A549 (cell line): ENCODE results near the gene ASF1A. TPM values are rescaled to one million over a fixed set of nuclear protein-coding genes. Genes with fewer than 3 reads are reported as not detected.

Experiments used
- ATAC-seq, 2 experiments: fragments of 200-7000 bp in 1 of 2; fragments of >200 bp in 1 of 2; cut with Nextera tagmentation in 1 of 2; cut with Tn5 transposase in 1 of 2; 3 replicates each; pipeline versions ENCODE4 v1.8.0 to v1.9.1; 2018 to 2020; ENCODE audit warnings: mild to moderate bottlenecking in 1 of 2, moderate library complexity in 1 of 2
- CTCF ChIA-PET: fragments of 300-600 bp; sonication (Branson Sonifier 250); formaldehyde crosslinking; extraction: SDS; loops from one replicate; lab custom pipeline; 2021; ENCODE audit warnings: antibody characterized with exemption, inconsistent platforms; lab: Yijun Ruan, JAX
- POLR2A ChIA-PET: fragments of 350-600 bp; formaldehyde crosslinking; extraction: SDS; loops from one replicate; lab custom pipeline; 2021; ENCODE audit warnings: antibody characterized with exemption, inconsistent platforms; lab: Yijun Ruan, JAX
- DNase-seq, 2 experiments: peaks; one replicate each; pipeline versions ENCODE4 v3.0.0 to v3.0.0-alpha.2; 2011 to 2016; ENCODE audit warnings: low read depth in 1 of 2, low spot score in 1 of 2
- FAIRE-seq: peaks from 2 replicates; lab custom pipeline; 2011; peaks lifted over from hg19 to GRCh38; lab: Jason Lieb, UNC
- H3K27ac ChIP-seq, 2 experiments: fragments of >200 bp; sonication (Bioruptor Twin); formaldehyde crosslinking; 3 replicates each; pipeline ENCODE4 v1.5.1; 2016 to 2017
- H3K4me1 ChIP-seq: fragments of >200 bp; sonication (Bioruptor Twin); formaldehyde crosslinking; 3 replicates; pipeline ENCODE4 v1.6.1; 2016
- H3K4me2 ChIP-seq: fragments of >200 bp; sonication (Bioruptor Twin); formaldehyde crosslinking; 3 replicates; pipeline ENCODE4 v1.6.1; 2016
- H3K4me3 ChIP-seq: fragments of >200 bp; sonication (Bioruptor Twin); formaldehyde crosslinking; 3 replicates; pipeline ENCODE4 v1.5.1; 2016
- H3K9me3 ChIP-seq: fragments of >200 bp; sonication (Bioruptor Twin); formaldehyde crosslinking; 3 replicates; pipeline ENCODE4 v1.6.1; 2016
- CBX2 ChIP-seq: fragments of 200-600 bp; sonication (generic); IDR thresholded peaks from 2 replicates; pipeline ENCODE4 v1.6.1; 2016; ENCODE audit warnings: low read depth, mild to moderate bottlenecking, borderline replicate concordance
- CHD4 ChIP-seq: fragments of 200-600 bp; sonication (generic); IDR thresholded peaks from 2 replicates; pipeline ENCODE4 v1.6.1; 2016; ENCODE audit warnings: antibody characterized with exemption, mild to moderate bottlenecking, borderline replicate concordance
- EHMT2 ChIP-seq: fragments of 200-600 bp; sonication (generic); IDR thresholded peaks from 2 replicates; pipeline ENCODE4 v1.6.1; 2016; ENCODE audit warnings: antibody characterized with exemption, low read depth, mild to moderate bottlenecking, moderate library complexity
- FOSB ChIP-seq: fragments of 250-450 bp; sonication (Bioruptor Pico); IDR thresholded peaks from 2 replicates; pipeline ENCODE4 v1.5.0; 2020; ENCODE audit warnings: mild to moderate bottlenecking, moderate library complexity
- HOXB13 ChIP-seq: fragments of 250-450 bp; sonication (Bioruptor Pico); IDR thresholded peaks from 2 replicates; pipeline ENCODE4 v1.5.0; 2020; ENCODE audit warnings: low read depth, mild to moderate bottlenecking, moderate library complexity
- KDM5A ChIP-seq: fragments of 200-600 bp; sonication (generic); IDR thresholded peaks from 2 replicates; pipeline ENCODE4 v1.6.1; 2016; ENCODE audit warnings: antibody characterized with exemption, mild to moderate bottlenecking
- NPAS2 ChIP-seq: fragments of 250-450 bp; sonication (Bioruptor Pico); IDR thresholded peaks from 2 replicates; pipeline ENCODE4 v1.8.0; 2022; ENCODE audit warnings: mild to moderate bottlenecking, moderate library complexity, borderline replicate concordance
- POLR2A ChIP-seq: IDR thresholded peaks from 2 replicates; pipeline ENCODE4 v1.6.1; 2012; ENCODE audit warnings: mild to moderate bottlenecking, low read length
- RARB ChIP-seq: fragments of 250-450 bp; sonication (Bioruptor Pico); IDR thresholded peaks from 2 replicates; pipeline ENCODE4 v1.8.0; 2021; ENCODE audit warnings: mild to moderate bottlenecking, moderate library complexity
- SREBF2 ChIP-seq: fragments of 450-650 bp; IDR thresholded peaks from 2 replicates; pipeline ENCODE4 v1.6.1; 2014; ENCODE audit warnings: mild to moderate bottlenecking, moderate library complexity
- TFCP2L1 ChIP-seq: fragments of 250-450 bp; sonication (Bioruptor Pico); IDR thresholded peaks from 2 replicates; pipeline ENCODE4 v1.5.0; 2021; ENCODE audit warnings: mild to moderate bottlenecking
- ZFP36 ChIP-seq: fragments of 450-650 bp; IDR thresholded peaks from 2 replicates; pipeline ENCODE4 v1.6.1; 2014; ENCODE audit warnings: borderline replicate concordance; ENCODE audit not compliant: partially characterized antibody
- ZSCAN20 ChIP-seq: fragments of 250-450 bp; sonication (Bioruptor Pico); IDR thresholded peaks from 2 replicates; pipeline ENCODE4 v1.8.0; 2022; ENCODE audit warnings: mild to moderate bottlenecking, moderate library complexity
- WGBS: methylation state at CpG from one replicate; pipeline ENCODE4 v1.1.6; 2017; ENCODE audit errors: missing lambda C conversion rate; 5-methylcytosine and 5-hydroxymethylcytosine counted together
- polyA plus RNA-seq, 4 experiments: library from polyadenylated mRNA; depleted of rRNA in 3 of 4; stranded (reverse); fragments of >200 nt; fragmentation: RNase III in 1 of 4; extraction: RNeasy Plus Mini Kit Qiagen cat#74134 plus additional on column Dnase treatment in 1 of 4; gene quantifications; 2 replicates in 3 of 4; 3 replicates in 1 of 4; pipeline ENCODE4 v1.2.3, GENCODE V29; 2011 to 2017
- TF ChIP-seq, protein P1 (sequence below): fragments of 250-450 bp; sonication (Bioruptor Pico); IDR thresholded peaks from 2 replicates; pipeline ENCODE4 v1.5.0; 2020; ENCODE audit warnings: low read depth, mild to moderate bottlenecking, moderate library complexity
- TF ChIP-seq, protein P2 (sequence below): fragments of 200-600 bp; sonication (generic); IDR thresholded peaks from 2 replicates; pipeline ENCODE4 v1.6.1; 2016; ENCODE audit warnings: antibody characterized with exemption, mild to moderate bottlenecking, moderate library complexity
- TF ChIP-seq, protein P3 (sequence below): fragments of >200 bp; sonication (Bioruptor Twin); formaldehyde crosslinking; IDR thresholded peaks from 2 replicates; pipeline ENCODE4 v1.6.1; 2016
- TF ChIP-seq, protein P4 (sequence below): fragments of 250-450 bp; sonication (Bioruptor Pico); IDR thresholded peaks from 2 replicates; pipeline ENCODE4 v1.5.0; 2021; ENCODE audit warnings: mild to moderate bottlenecking, moderate library complexity, borderline replicate concordance
- TF ChIP-seq, protein P5 (sequence below): fragments of 150-350 bp; IDR thresholded peaks from 2 replicates; pipeline ENCODE4 v1.6.1; 2014; ENCODE audit warnings: low read depth, mild to moderate bottlenecking, low read length

Gene ASF1A
- polyA plus RNA-seq, 2 of the 4 experiments (the other 2 are of a cell fraction) = 12.2 to 24.6 TPM

DNA sequence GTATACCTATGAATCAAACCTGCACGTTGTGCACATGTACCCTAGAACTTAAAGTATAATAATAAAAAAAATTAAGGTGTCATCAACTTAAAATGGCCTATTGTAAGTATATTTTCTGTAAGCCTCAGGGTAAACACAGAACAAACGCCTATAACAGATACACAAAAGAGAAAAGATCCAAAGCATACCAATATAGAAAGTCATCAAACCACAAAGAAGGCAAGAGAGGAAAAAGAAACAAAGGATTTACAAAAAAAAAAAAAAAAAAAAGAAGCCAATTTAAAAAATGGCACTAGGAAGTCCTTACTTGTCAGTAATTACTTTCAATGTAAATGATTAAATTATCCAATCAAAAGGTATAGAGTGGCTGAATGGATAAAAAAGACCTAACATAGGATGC lies 24.6 kb upstream of the ASF1A start:
- ATAC-seq = no peak
- Histone ChIP-seq H3K27ac (no peak overlapping the region), H3K4me3 (no peak overlapping the region)
- CTCF ChIA-PET = no interaction called here
- no peak for TF ChIP-seq KDM5A
- TF ChIP-seq, protein P1, sequence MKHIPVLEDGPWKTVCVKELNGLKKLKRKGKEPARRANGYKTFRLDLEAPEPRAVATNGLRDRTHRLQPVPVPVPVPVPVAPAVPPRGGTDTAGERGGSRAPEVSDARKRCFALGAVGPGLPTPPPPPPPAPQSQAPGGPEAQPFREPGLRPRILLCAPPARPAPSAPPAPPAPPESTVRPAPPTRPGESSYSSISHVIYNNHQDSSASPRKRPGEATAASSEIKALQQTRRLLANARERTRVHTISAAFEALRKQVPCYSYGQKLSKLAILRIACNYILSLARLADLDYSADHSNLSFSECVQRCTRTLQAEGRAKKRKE (CRISPR knock-in tag) = no peak
- no peak for TF ChIP-seq ZFP36
- TF ChIP-seq SREBF2 = no peak
- TF ChIP-seq, protein P2, sequence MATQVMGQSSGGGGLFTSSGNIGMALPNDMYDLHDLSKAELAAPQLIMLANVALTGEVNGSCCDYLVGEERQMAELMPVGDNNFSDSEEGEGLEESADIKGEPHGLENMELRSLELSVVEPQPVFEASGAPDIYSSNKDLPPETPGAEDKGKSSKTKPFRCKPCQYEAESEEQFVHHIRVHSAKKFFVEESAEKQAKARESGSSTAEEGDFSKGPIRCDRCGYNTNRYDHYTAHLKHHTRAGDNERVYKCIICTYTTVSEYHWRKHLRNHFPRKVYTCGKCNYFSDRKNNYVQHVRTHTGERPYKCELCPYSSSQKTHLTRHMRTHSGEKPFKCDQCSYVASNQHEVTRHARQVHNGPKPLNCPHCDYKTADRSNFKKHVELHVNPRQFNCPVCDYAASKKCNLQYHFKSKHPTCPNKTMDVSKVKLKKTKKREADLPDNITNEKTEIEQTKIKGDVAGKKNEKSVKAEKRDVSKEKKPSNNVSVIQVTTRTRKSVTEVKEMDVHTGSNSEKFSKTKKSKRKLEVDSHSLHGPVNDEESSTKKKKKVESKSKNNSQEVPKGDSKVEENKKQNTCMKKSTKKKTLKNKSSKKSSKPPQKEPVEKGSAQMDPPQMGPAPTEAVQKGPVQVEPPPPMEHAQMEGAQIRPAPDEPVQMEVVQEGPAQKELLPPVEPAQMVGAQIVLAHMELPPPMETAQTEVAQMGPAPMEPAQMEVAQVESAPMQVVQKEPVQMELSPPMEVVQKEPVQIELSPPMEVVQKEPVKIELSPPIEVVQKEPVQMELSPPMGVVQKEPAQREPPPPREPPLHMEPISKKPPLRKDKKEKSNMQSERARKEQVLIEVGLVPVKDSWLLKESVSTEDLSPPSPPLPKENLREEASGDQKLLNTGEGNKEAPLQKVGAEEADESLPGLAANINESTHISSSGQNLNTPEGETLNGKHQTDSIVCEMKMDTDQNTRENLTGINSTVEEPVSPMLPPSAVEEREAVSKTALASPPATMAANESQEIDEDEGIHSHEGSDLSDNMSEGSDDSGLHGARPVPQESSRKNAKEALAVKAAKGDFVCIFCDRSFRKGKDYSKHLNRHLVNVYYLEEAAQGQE = no peak
- TF ChIP-seq RARB (CRISPR knock-in tag) = no peak
- no peak for TF ChIP-seq ZSCAN20 (CRISPR knock-in tag)
- no peak for TF ChIP-seq CHD4
- TF ChIP-seq TFCP2L1 = no peak
- TF ChIP-seq CBX2 = no peak
- TF ChIP-seq, protein P3, sequence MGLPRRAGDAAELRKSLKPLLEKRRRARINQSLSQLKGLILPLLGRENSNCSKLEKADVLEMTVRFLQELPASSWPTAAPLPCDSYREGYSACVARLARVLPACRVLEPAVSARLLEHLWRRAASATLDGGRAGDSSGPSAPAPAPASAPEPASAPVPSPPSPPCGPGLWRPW = no peak
- TF ChIP-seq, all 56 proteins: peak for 0
- Histone ChIP-seq H3K4me2 (no peak overlapping the region), H3K4me1 (no peaks in the 10 kb centered on the region), H3K9me3 (no peaks in the 10 kb centered on the region)
- 64% methylated on average over 2 of the region's 2 CpGs for whole genome bisulfite sequencing
- DNase-seq (no peak), FAIRE-seq (no peak)
- POLR2A ChIA-PET = no interaction called here

DNA sequence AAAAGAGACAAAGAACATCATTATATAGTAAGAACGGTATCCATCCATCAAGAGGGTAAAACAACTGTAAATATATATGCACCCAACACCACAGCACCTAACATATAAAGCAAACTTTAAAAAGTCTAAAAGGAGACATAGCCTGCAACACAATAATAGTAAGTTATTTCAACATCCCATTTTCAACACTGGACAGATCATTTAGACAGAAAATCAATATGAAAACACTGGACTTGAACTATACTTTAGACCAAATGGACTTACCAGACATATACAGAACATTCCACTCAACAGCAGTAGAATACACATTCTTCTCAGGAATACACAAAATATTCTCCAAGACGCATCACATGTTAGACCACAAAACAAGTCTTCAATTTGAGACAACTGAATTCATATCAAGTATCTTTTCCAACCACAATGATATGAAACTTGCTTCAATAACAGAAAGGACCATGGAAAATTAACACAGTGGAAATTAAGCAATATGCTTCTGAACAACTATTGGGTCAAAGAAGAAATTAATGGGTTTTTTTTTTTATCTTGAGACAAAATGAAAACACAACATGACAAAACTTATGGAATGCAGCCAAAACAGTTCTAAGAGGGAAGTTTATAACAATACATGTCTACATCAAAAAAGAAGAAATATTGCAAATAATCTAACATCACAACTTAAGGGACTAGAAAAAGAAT lies 23.9 kb upstream of the ASF1A start:
- ATAC-seq (no peak), DNase-seq (no peak), FAIRE-seq (no peak)
- no peak for TF ChIP-seq ZFP36
- no peak for TF ChIP-seq HOXB13 (CRISPR knock-in tag)
- no peak for TF ChIP-seq EHMT2
- TF ChIP-seq, protein P4, sequence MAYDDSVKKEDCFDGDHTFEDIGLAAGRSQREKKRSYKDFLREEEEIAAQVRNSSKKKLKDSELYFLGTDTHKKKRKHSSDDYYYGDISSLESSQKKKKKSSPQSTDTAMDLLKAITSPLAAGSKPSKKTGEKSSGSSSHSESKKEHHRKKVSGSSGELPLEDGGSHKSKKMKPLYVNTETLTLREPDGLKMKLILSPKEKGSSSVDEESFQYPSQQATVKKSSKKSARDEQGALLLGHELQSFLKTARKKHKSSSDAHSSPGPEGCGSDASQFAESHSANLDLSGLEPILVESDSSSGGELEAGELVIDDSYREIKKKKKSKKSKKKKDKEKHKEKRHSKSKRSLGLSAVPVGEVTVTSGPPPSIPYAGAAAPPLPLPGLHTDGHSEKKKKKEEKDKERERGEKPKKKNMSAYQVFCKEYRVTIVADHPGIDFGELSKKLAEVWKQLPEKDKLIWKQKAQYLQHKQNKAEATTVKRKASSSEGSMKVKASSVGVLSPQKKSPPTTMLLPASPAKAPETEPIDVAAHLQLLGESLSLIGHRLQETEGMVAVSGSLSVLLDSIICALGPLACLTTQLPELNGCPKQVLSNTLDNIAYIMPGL = no peak
- TF ChIP-seq NPAS2 = no peak
- TF ChIP-seq POLR2A = no peak
- no peak for TF ChIP-seq FOSB
- TF ChIP-seq, protein P5, sequence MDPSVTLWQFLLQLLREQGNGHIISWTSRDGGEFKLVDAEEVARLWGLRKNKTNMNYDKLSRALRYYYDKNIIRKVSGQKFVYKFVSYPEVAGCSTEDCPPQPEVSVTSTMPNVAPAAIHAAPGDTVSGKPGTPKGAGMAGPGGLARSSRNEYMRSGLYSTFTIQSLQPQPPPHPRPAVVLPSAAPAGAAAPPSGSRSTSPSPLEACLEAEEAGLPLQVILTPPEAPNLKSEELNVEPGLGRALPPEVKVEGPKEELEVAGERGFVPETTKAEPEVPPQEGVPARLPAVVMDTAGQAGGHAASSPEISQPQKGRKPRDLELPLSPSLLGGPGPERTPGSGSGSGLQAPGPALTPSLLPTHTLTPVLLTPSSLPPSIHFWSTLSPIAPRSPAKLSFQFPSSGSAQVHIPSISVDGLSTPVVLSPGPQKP = no peak
- no peak overlapping the region for H3K27ac ChIP-seq
- ChIA-PET CTCF (no interaction called here), POLR2A (no interaction called here)
- no peaks in the 10 kb centered on the region for H3K9me3 ChIP-seq
- 88% methylated on average over 2 of the region's 2 CpGs for WGBS
- H3K4me3 ChIP-seq = no peak overlapping the region
- H3K4me1 ChIP-seq = no peaks in the 10 kb centered on the region
- no peak overlapping the region for H3K4me2 ChIP-seq
